HG02763 (cell line): ENCODE measurements around the gene C16orf90.

ENCODE experiments used
- ATAC-seq: cut with Tn5 transposase; IDR thresholded peaks from one replicate; pipeline ENCODE4 v1.9.1; 2021; ENCODE audit warnings: mild to moderate bottlenecking, moderate library complexity; ENCODE audit not compliant: unreplicated experiment

C16orf90 gene

GRCh38 chr16:3467921-3468320 is 27.4 kb downstream of the C16orf90 start:
- ATAC-seq = no peak

- no peak for ATAC-seq
Observed at GRCh38 chr16:3467182-3467581, 28.1 kb downstream of the C16orf90 start.

- no peak for ATAC-seq
Observed at GRCh38 chr16:3465911-3466584, 29.2 kb downstream of the C16orf90 start.

GRCh38 chr16:3465301-3465700 is 30.0 kb downstream of the C16orf90 start:
- ATAC-seq = no peak

GRCh38 chr16:3461151-3461550 is 34.1 kb downstream of the C16orf90 start:
- ATAC-seq = no peak

- ATAC-seq = no peak
Observed at GRCh38 chr16:3460585-3460984, 34.7 kb downstream of the C16orf90 start.

GRCh38 chr16:3460121-3460520 is 35.2 kb downstream of the C16orf90 start:
- no peak for ATAC-seq

GRCh38 chr16:3459401-3460090 is 35.7 kb downstream of the C16orf90 start:
- ATAC-seq = no peak

GRCh38 chr16:3458852-3459361 is 36.4 kb downstream of the C16orf90 start:
- ATAC-seq = no peak

GRCh38 chr16:3458278-3458851 is 36.9 kb downstream of the C16orf90 start:
- peak; percentile 14 for ATAC-seq

GRCh38 chr16:3457434-3458252 is 37.6 kb downstream of the C16orf90 start:
- ATAC-seq = peak; percentile 75

- no peak for ATAC-seq
Observed at GRCh38 chr16:3454631-3455147, 40.6 kb downstream of the C16orf90 start.

GRCh38 chr16:3454093-3454492 is 41.2 kb downstream of the C16orf90 start:
- ATAC-seq = no peak

GRCh38 chr16:3444032-3444388 is 51.3 kb downstream of the C16orf90 start:
- ATAC-seq = no peak
